HepG2 (cell line): ENCODE data around the gene CCDC117. TPM values are rescaled to one million over a fixed set of nuclear protein-coding genes. Genes with fewer than 3 reads are reported as not detected.
A peak's percentile ranks its signal among the peaks of the same experiment; 100 is the strongest.

Experiments used
- ATM ChIP-seq: fragments of 450-650 bp; IDR thresholded peaks from 2 replicates; pipeline ENCODE4 v1.7.1; 2017; ENCODE audit warnings: mild to moderate bottlenecking, borderline replicate concordance
- ETV5 ChIP-seq: IDR thresholded peaks from 2 replicates; pipeline ENCODE4 v1.6.1; 2018; ENCODE audit warnings: missing biosample characterization, missing genetic modification reagents, inconsistent platforms, borderline replicate concordance
- FOXJ3 ChIP-seq: sonication (generic); formaldehyde crosslinking; IDR thresholded peaks from 2 replicates; pipeline ENCODE4 v1.4.0; 2020; ENCODE audit warnings: missing genetic modification reagents, mild to moderate bottlenecking, borderline replicate concordance
- HDAC6 ChIP-seq: fragments of 200-600 bp; sonication (generic); IDR thresholded peaks from 2 replicates; pipeline ENCODE4 v1.7.0; 2017; ENCODE audit warnings: mild to moderate bottlenecking, antibody characterized with exemption, low read length, low read depth
- HNRNPLL ChIP-seq: fragments of 200-400 bp; formaldehyde crosslinking; IDR thresholded peaks from 2 replicates; pipeline ENCODE4 v1.6.1; 2017; ENCODE audit warnings: mild to moderate bottlenecking, low read depth, low read length; ENCODE audit not compliant: poor library complexity, severe bottlenecking
- MEF2D ChIP-seq: sonication (generic); formaldehyde crosslinking; IDR thresholded peaks from 2 replicates; pipeline ENCODE4 v1.5.1; 2020; ENCODE audit warnings: mild to moderate bottlenecking, missing genetic modification reagents
- MLLT10 ChIP-seq: sonication (generic); formaldehyde crosslinking; IDR thresholded peaks from 2 replicates; pipeline ENCODE4 v1.4.0; 2020; ENCODE audit warnings: missing genetic modification reagents
- MYPOP ChIP-seq: sonication (generic); formaldehyde crosslinking; IDR thresholded peaks from 2 replicates; pipeline ENCODE4 v1.8.1; 2023; ENCODE audit warnings: mild to moderate bottlenecking, moderate library complexity, missing genetic modification reagents
- POLR2AphosphoS2 ChIP-seq: IDR thresholded peaks from 2 replicates; pipeline ENCODE4 v1.6.1; 2011; ENCODE audit warnings: low read depth, low read length, improper control_type of control experiment
- SALL2 ChIP-seq: sonication (generic); formaldehyde crosslinking; IDR thresholded peaks from 2 replicates; pipeline ENCODE4 v1.8.1; 2023; ENCODE audit warnings: mild to moderate bottlenecking, missing genetic modification reagents, inconsistent platforms
- SIN3B ChIP-seq: fragments of 150-350 bp; IDR thresholded peaks from 2 replicates; pipeline ENCODE4 v1.6.1; 2014; ENCODE audit warnings: low read length
- SNAPC4 ChIP-seq: sonication (generic); formaldehyde crosslinking; IDR thresholded peaks from 2 replicates; pipeline ENCODE4 v1.4.0; 2020; ENCODE audit warnings: mild to moderate bottlenecking, missing genetic modification reagents
- SNRNP70 ChIP-seq: fragments of 200-400 bp; formaldehyde crosslinking; IDR thresholded peaks from 2 replicates; pipeline ENCODE4 v1.6.1; 2017; ENCODE audit warnings: mild to moderate bottlenecking, low read depth, low read length, moderate library complexity
- TRIM24 ChIP-seq: sonication (generic); formaldehyde crosslinking; IDR thresholded peaks from 2 replicates; pipeline ENCODE4 v1.8.0; 2022; ENCODE audit warnings: mild to moderate bottlenecking, missing genetic modification reagents
- XRCC5 ChIP-seq: fragments of 200-400 bp; formaldehyde crosslinking; optimal IDR thresholded peaks from 2 replicates; pipeline ENCODE3; 2017; ENCODE audit warnings: mild to moderate bottlenecking, low read length
- ZBTB3 ChIP-seq: sonication (generic); formaldehyde crosslinking; IDR thresholded peaks from 2 replicates; pipeline ENCODE4 v1.4.0; 2020; ENCODE audit warnings: low read depth, mild to moderate bottlenecking, moderate library complexity, missing genetic modification reagents, borderline replicate concordance
- ZEB1 ChIP-seq: IDR thresholded peaks from 2 replicates; pipeline ENCODE4 v1.6.1; 2012; ENCODE audit warnings: mild to moderate bottlenecking, low read depth, inconsistent platforms; ENCODE audit not compliant: insufficient replicate concordance
- ZNF260 ChIP-seq: sonication (generic); formaldehyde crosslinking; IDR thresholded peaks from 2 replicates; pipeline ENCODE4 v1.4.0; 2020; ENCODE audit warnings: missing genetic modification reagents, low read depth, mild to moderate bottlenecking, borderline replicate concordance
- ZNF724P ChIP-seq: sonication (generic); formaldehyde crosslinking; IDR thresholded peaks from 2 replicates; pipeline ENCODE4 v1.8.0; 2022; ENCODE audit warnings: missing genetic modification reagents, borderline replicate concordance
- ZSCAN20 ChIP-seq: sonication (generic); formaldehyde crosslinking; IDR thresholded peaks from 2 replicates; pipeline ENCODE4 v1.4.0; 2020; ENCODE audit warnings: missing genetic modification reagents, mild to moderate bottlenecking, borderline replicate concordance
- polyA plus RNA-seq, 8 experiments: library from polyadenylated mRNA; depleted of rRNA in 3 of 8; stranded (reverse) in 7 of 8; unstranded in 1 of 8; fragments of >200 nt; fragmentation: Illumina TruSeq in 4 of 8; extraction: Trizol in 4 of 8; gene quantifications; 2 replicates each; pipeline versions ENCODE4 v1.2.1 to v1.2.3, GENCODE V29; 2011 to 2016; ENCODE audit warnings: low read depth in 4 of 8, missing spikeins in 1 of 8, mixed read lengths in 1 of 8; ENCODE audit not compliant: insufficient read depth in 1 of 8
- total RNA-seq, 5 experiments: library from RNA; depleted of rRNA; stranded (reverse); fragments of >200 nt; fragmentation: Illumina TruSeq; extraction: Trizol; gene quantifications; 2 replicates each; pipeline ENCODE4 v1.2.3, GENCODE V29; 2016; ENCODE audit warnings: low read depth in 1 of 5
- TF ChIP-seq, protein P1 (sequence below): sonication (generic); formaldehyde crosslinking; IDR thresholded peaks from 2 replicates; pipeline ENCODE4 v1.8.1; 2023; ENCODE audit warnings: mild to moderate bottlenecking, missing genetic modification reagents
- TF ChIP-seq, protein P2 (sequence below): sonication (generic); formaldehyde crosslinking; IDR thresholded peaks from 2 replicates; pipeline ENCODE4 v1.4.0; 2020; ENCODE audit warnings: low read depth, mild to moderate bottlenecking, missing genetic modification reagents

The CCDC117 gene
- total and polyA plus RNA-seq, 2 of the 13 experiments (the other 11 are each of a cell fraction or from before 2014, with no cell fraction given) = 12.6 to 34.2 TPM

DNA sequence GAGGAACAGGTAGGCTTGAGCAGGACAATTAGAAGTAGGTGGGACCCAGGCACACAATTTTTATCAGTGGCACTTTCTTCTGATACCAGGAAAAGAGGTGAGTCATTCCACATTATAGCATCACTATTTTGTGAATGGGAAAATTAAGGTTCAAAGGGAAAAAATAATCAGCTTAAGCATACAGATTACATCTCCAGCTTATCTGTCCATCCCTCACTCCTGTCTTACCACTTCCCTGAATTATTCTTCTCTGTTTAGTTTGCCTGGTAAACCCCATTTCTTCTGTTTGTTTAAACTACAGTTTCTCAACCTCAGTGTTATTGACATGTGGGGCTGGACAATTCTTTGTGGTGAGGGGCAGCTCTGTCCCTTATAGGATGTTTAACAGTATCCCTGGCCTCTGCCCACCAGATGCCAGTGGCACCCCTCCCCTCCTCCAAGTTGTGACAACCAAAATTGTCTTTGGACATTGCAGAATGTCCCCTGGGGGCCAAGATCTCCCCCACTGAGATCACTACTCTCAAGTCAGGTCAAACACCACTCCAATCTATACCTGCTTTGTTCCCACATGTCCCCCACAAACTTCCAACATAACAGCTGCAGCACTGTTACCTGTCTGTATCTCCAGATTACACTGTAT, 36.3 kb downstream of the CCDC117 start (continued):
- TF ChIP-seq SNAPC4 (CRISPR knock-in tag) (no peak), ETV5 (CRISPR knock-in tag) (peak; percentile 47; the same call in 1 of the 2 replicates), XRCC5 (no peak), HNRNPLL (no peak), ATM (no peak), ZEB1 (no peak), ZBTB3 (CRISPR knock-in tag) (0 out of 2 replicates have a peak, but pooled peaks have one; percentile 65), ZNF260 (CRISPR knock-in tag) (no peak), ZSCAN20 (no peak), MLLT10 (no peak), SIN3B (no peak), POLR2AphosphoS2 (no peak), FOXJ3 (CRISPR knock-in tag) (peak; percentile 88), ZNF724P (CRISPR knock-in tag) (no peak), HDAC6 (no peak), TRIM24 (CRISPR knock-in tag) (peak; percentile 19; the same call in 1 of the 2 replicates), SALL2 (CRISPR knock-in tag) (no peak), SNRNP70 (no peak), MYPOP (CRISPR knock-in tag) (no peak; the same call in 1 of the 2 replicates), MEF2D (no peak)
- TF ChIP-seq, protein P1, sequence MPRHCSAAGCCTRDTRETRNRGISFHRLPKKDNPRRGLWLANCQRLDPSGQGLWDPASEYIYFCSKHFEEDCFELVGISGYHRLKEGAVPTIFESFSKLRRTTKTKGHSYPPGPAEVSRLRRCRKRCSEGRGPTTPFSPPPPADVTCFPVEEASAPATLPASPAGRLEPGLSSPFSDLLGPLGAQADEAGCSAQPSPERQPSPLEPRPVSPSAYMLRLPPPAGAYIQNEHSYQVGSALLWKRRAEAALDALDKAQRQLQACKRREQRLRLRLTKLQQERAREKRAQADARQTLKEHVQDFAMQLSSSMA (CRISPR knock-in tag) = no peak
- TF ChIP-seq, protein P2, sequence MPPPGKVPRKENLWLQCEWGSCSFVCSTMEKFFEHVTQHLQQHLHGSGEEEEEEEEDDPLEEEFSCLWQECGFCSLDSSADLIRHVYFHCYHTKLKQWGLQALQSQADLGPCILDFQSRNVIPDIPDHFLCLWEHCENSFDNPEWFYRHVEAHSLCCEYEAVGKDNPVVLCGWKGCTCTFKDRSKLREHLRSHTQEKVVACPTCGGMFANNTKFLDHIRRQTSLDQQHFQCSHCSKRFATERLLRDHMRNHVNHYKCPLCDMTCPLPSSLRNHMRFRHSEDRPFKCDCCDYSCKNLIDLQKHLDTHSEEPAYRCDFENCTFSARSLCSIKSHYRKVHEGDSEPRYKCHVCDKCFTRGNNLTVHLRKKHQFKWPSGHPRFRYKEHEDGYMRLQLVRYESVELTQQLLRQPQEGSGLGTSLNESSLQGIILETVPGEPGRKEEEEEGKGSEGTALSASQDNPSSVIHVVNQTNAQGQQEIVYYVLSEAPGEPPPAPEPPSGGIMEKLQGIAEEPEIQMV (CRISPR knock-in tag) = 0 out of 2 replicates have a peak, but pooled peaks have one; percentile 36
